Panc1 (cell line): ENCODE measurements around the gene SLC38A10. TPM values are rescaled to one million over a fixed set of nuclear protein-coding genes. Genes with fewer than 3 reads are reported as not detected.

ENCODE experiments used
- ATAC-seq: fragments of 200-7000 bp; cut with Tn5 transposase; 2 replicates; pipeline ENCODE4 v1.9.1; 2020; ENCODE audit warnings: mild to moderate bottlenecking, moderate library complexity
- BruUV-seq: library from RNA; stranded (reverse); fragments of 400-500 nt; replicated peaks from 2 replicates; lab custom pipeline; 2021; lab: Mats Ljungman, UMichigan
- CTCF ChIA-PET: fragments of 300-600 bp; sonication (Branson Sonifier 250); formaldehyde crosslinking; loops from one replicate; lab custom pipeline; 2022; ENCODE audit warnings: antibody characterized with exemption; lab: Charles Lee
- POLR2A ChIA-PET: fragments of 300-600 bp; sonication (Branson Sonifier 250); formaldehyde crosslinking; loops from one replicate; lab custom pipeline; 2022; ENCODE audit warnings: antibody characterized with exemption; lab: Charles Lee
- DNase-seq: peaks from one replicate; pipeline ENCODE4 v3.0.0-alpha.2; 2010; ENCODE audit warnings: low read depth, low spot score
- H3K27ac ChIP-seq: 2 replicates; pipeline ENCODE4 v1.5.1; 2011; ENCODE audit warnings: mild to moderate bottlenecking, low read length, inconsistent platforms
- H3K27me3 ChIP-seq: fragments of 200-500 bp; sonication (Bioruptor generic); 2 replicates; pipeline ENCODE4 v1.6.0; 2014; ENCODE audit warnings: low read length, inconsistent platforms; ENCODE audit not compliant: control insufficient read depth, insufficient read depth
- H3K36me3 ChIP-seq: fragments of 200-500 bp; sonication (Bioruptor generic); 2 replicates; pipeline ENCODE4 v1.5.1; 2014; ENCODE audit warnings: inconsistent platforms, mild to moderate bottlenecking, low read length, moderate library complexity; ENCODE audit not compliant: control insufficient read depth, insufficient read depth
- H3K4me1 ChIP-seq: 2 replicates; pipeline ENCODE4 v1.5.1; 2011; ENCODE audit warnings: inconsistent platforms, mild to moderate bottlenecking, low read length, moderate library complexity; ENCODE audit not compliant: control insufficient read depth, insufficient read depth
- H3K4me3 ChIP-seq, 2 experiments: 2 replicates each; pipeline ENCODE4 v1.5.1; 2011 to 2012; ENCODE audit warnings: low read depth in 2 of 2, low read length in 2 of 2, mild to moderate bottlenecking in 2 of 2, inconsistent platforms in 1 of 2, moderate library complexity in 1 of 2
- H3K9me3 ChIP-seq: fragments of 200-500 bp; sonication (Bioruptor generic); 2 replicates; pipeline ENCODE4 v1.5.1; 2014; ENCODE audit warnings: low read depth, mild to moderate bottlenecking, inconsistent platforms, low read length, moderate library complexity; ENCODE audit not compliant: control insufficient read depth, insufficient read depth
- POLR2AphosphoS5 ChIP-seq: IDR thresholded peaks from 2 replicates; pipeline ENCODE4 v1.6.1; 2012; ENCODE audit warnings: mild to moderate bottlenecking, low read depth, low read length, moderate library complexity
- SIN3A ChIP-seq: IDR thresholded peaks from 2 replicates; pipeline ENCODE4 v1.6.1; 2012; ENCODE audit warnings: low read depth, mild to moderate bottlenecking, low read length, moderate library complexity, borderline replicate concordance; ENCODE audit not compliant: insufficient read depth
- TCF7L2 ChIP-seq: IDR thresholded peaks from 2 replicates; pipeline ENCODE4 v1.6.1; 2011; ENCODE audit warnings: mild to moderate bottlenecking, low read depth, low read length, inconsistent platforms
- in situ Hi-C: cut with HindIII; loops from 2 replicates; pipeline ENCODE4 v1.10.0; 2016; ENCODE audit warnings: low sequenced_read_pairs, low pct_unique_long_range_greater_than_20kb
- intact Hi-C: fragments of 100-400 bp; cut with micrococcal nuclease; formaldehyde crosslinking; loops from one replicate; pipeline ENCODE4 v1.10.0; 2022; ENCODE audit not compliant: unreplicated experiment
- total RNA-seq: library from RNA; stranded (reverse); gene quantifications from one replicate; pipeline ENCODE4 v1.2.1, GENCODE V29; 2021; ENCODE audit not compliant: unreplicated experiment
- TF ChIP-seq, protein P1 (sequence below), 2 experiments: IDR thresholded peaks; 2 replicates each; pipeline ENCODE4 v1.6.1; 2011 to 2012; ENCODE audit warnings: low read depth in 2 of 2, control low read depth in 1 of 2, low read length in 1 of 2, mild to moderate bottlenecking in 1 of 2, moderate library complexity in 1 of 2; ENCODE audit not compliant: insufficient read depth in 1 of 2
- TF ChIP-seq, protein P2 (sequence below): fragments of 450-650 bp; IDR thresholded peaks from 2 replicates; pipeline ENCODE4 v1.5.1; 2017; ENCODE audit warnings: mild to moderate bottlenecking

The SLC38A10 gene
- total RNA-seq, 1 experiment from 2014 or later = 188 TPM

DNA sequence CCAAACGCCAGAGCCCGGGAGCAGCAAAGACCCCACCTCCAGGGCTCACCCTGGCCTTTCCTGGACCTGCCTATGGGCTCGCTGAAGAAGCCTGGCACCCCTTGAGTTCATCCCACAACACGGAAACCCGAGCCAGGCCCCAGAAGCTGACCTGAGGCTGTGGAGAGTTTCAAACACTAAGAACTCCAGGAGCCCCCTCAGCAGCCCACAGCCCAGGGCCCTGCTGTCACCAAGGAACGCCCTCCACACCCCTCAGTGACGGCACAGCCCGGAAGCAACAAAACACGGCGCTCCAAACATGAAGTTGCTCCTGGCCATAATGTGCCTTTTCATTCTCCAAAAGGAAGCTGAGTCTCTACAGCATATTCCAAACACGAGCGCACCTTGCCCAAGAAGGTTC is 9.2 kb downstream of the SLC38A10 start:
- no peaks in the 10 kb centered on the region for H3K4me1 ChIP-seq
- intact Hi-C loops (no loop called here), in situ Hi-C loops (no loop called here)
- POLR2A ChIA-PET = no interaction called here
- no peaks in the 10 kb centered on the region for H3K27me3 ChIP-seq
- TF ChIP-seq, protein P1, sequence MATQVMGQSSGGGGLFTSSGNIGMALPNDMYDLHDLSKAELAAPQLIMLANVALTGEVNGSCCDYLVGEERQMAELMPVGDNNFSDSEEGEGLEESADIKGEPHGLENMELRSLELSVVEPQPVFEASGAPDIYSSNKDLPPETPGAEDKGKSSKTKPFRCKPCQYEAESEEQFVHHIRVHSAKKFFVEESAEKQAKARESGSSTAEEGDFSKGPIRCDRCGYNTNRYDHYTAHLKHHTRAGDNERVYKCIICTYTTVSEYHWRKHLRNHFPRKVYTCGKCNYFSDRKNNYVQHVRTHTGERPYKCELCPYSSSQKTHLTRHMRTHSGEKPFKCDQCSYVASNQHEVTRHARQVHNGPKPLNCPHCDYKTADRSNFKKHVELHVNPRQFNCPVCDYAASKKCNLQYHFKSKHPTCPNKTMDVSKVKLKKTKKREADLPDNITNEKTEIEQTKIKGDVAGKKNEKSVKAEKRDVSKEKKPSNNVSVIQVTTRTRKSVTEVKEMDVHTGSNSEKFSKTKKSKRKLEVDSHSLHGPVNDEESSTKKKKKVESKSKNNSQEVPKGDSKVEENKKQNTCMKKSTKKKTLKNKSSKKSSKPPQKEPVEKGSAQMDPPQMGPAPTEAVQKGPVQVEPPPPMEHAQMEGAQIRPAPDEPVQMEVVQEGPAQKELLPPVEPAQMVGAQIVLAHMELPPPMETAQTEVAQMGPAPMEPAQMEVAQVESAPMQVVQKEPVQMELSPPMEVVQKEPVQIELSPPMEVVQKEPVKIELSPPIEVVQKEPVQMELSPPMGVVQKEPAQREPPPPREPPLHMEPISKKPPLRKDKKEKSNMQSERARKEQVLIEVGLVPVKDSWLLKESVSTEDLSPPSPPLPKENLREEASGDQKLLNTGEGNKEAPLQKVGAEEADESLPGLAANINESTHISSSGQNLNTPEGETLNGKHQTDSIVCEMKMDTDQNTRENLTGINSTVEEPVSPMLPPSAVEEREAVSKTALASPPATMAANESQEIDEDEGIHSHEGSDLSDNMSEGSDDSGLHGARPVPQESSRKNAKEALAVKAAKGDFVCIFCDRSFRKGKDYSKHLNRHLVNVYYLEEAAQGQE (IDR thresholded peaks at IDR 0.05; ENCODE audit: insufficient read depth in 1 of 2, low read depth in 2 of 2, low read length in 1 of 2) = no peak
- TF ChIP-seq POLR2AphosphoS5 (no peak), SIN3A (no peak), TCF7L2 (no peak)
- TF ChIP-seq, protein P2, sequence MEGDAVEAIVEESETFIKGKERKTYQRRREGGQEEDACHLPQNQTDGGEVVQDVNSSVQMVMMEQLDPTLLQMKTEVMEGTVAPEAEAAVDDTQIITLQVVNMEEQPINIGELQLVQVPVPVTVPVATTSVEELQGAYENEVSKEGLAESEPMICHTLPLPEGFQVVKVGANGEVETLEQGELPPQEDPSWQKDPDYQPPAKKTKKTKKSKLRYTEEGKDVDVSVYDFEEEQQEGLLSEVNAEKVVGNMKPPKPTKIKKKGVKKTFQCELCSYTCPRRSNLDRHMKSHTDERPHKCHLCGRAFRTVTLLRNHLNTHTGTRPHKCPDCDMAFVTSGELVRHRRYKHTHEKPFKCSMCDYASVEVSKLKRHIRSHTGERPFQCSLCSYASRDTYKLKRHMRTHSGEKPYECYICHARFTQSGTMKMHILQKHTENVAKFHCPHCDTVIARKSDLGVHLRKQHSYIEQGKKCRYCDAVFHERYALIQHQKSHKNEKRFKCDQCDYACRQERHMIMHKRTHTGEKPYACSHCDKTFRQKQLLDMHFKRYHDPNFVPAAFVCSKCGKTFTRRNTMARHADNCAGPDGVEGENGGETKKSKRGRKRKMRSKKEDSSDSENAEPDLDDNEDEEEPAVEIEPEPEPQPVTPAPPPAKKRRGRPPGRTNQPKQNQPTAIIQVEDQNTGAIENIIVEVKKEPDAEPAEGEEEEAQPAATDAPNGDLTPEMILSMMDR = no peak
- H3K4me3 ChIP-seq = no peak overlapping the region
- CTCF ChIA-PET = no interaction called here
- no TSS peak for BruUV-seq
- no peak for ATAC-seq
- no peak for DNase-seq
- no peaks in the 10 kb centered on the region for H3K9me3 ChIP-seq
- no peak overlapping the region for H3K27ac ChIP-seq
- peaks cover 2% of the 10 kb centered on the region for H3K36me3 ChIP-seq

DNA sequence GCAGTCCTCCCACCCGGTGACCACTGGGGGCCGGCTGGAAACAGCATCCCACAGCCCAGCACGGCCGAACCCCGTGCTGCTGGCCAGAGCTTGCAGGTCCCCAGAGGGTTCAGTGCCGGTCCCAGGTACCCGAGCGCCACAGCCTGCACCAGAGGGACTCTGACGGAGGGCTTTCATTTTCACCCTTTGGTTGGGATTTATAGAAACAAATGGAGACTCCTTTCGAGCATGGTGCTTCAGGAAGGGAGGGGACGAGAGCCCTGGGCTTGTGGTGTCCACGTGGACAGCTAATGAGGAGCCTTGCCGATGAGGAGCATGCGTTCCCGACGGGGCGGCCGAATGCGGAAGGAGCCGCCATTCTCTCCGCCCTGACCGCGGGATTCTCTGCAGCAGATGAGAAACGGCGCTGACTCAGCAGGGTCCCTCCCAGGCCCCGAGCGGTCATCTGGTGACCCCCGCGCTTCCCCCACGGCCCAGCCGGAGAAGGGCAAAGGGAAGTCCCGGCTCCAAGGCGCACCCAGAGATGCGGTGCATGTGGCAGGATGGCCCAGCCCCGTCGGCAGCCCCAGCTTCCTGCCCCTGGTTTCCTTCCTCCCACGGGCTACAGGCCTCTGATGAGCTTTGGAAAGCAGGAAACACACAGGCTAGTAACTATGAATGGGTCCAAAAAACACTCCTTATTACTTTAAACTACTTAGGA is 9.8 kb downstream of the SLC38A10 start:
- H3K27ac ChIP-seq = no peak overlapping the region
- no peaks in the 10 kb centered on the region for H3K4me1 ChIP-seq
- no peaks in the 10 kb centered on the region for H3K9me3 ChIP-seq
- in situ Hi-C loops = no loop called here
- CTCF ChIA-PET = no interaction called here
- peaks cover 2% of the 10 kb centered on the region for H3K36me3 ChIP-seq
- H3K4me3 ChIP-seq = no peak overlapping the region
- POLR2A ChIA-PET = no interaction called here
- TF ChIP-seq SIN3A = no peak
- no peaks in the 10 kb centered on the region for H3K27me3 ChIP-seq
- no peak for DNase-seq
- BruUV-seq = no TSS peak
- intact Hi-C loops = no loop called here
- ATAC-seq = no peak

DNA sequence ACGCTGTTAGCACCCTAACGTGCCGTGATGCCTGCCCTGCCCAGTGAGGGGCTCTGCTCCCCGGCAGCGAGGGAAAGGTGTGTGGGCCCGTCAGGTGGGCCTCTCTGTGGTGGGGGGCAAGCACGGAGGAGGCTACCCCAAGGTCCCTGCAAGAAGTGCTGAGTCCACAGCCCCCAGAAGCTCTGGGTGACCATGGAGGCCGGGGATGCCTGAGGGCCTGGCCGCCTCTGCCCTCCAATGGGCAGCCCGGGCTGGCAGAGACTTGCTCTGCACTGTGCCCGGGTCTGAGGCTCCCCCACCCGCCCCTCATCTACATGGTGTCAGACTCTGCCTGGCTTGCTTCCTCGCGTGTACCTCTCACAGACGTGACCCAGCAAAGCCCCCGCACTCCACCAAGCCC is 12.2 kb downstream of the SLC38A10 start:
- ChIA-PET CTCF (no interaction called here), POLR2A (no interaction called here)
- intact Hi-C loops (no loop called here), in situ Hi-C loops (no loop called here)
- BruUV-seq = no TSS peak
- TF ChIP-seq, protein P2 = no peak
- TF ChIP-seq TCF7L2 (no peak), POLR2AphosphoS5 (no peak), SIN3A (no peak)
- H3K27me3 ChIP-seq = no peaks in the 10 kb centered on the region
- H3K9me3 ChIP-seq = no peaks in the 10 kb centered on the region
- no peak for ATAC-seq
- no peaks in the 10 kb centered on the region for H3K4me1 ChIP-seq
- no peak overlapping the region for H3K4me3 ChIP-seq
- no peak for DNase-seq
- H3K36me3 ChIP-seq = peaks cover 4% of the 10 kb centered on the region; the same call in 1 of the 2 replicates
- H3K27ac ChIP-seq = no peak overlapping the region
